ENCODE results near the gene CFAP221.

DNA sequence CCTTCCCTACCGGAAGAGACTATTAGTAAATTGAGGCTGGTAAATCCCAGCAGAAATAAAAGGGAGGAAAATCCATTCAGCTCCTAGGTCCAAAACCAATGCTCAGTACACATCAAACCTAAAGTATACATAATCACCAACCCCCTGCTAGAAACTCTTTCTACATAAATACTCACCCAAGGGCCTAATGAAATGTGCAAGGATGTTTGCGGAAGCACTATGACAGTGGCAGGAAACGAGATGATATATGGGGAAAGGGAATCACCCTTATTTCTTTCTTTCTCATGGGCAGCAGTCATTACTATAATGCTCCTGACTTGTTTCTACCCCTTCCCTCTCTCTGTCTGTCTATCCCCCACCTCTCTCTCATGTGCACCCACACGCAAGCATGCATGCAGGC lies 18.6 kb upstream of the CFAP221 start:
- TF ChIP-seq, protein P1, sequence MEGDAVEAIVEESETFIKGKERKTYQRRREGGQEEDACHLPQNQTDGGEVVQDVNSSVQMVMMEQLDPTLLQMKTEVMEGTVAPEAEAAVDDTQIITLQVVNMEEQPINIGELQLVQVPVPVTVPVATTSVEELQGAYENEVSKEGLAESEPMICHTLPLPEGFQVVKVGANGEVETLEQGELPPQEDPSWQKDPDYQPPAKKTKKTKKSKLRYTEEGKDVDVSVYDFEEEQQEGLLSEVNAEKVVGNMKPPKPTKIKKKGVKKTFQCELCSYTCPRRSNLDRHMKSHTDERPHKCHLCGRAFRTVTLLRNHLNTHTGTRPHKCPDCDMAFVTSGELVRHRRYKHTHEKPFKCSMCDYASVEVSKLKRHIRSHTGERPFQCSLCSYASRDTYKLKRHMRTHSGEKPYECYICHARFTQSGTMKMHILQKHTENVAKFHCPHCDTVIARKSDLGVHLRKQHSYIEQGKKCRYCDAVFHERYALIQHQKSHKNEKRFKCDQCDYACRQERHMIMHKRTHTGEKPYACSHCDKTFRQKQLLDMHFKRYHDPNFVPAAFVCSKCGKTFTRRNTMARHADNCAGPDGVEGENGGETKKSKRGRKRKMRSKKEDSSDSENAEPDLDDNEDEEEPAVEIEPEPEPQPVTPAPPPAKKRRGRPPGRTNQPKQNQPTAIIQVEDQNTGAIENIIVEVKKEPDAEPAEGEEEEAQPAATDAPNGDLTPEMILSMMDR (conservative IDR thresholded peaks at IDR 0.05): no peak
- no peak for TF ChIP-seq EZH2 (IDR thresholded peaks at IDR 0.05; ENCODE audit: low read depth)

Data from PC-9 (cell line).